ENCODE data around the gene SLC22A7.
A peak's percentile ranks its signal among the peaks of the same experiment; 100 is the strongest.

Gene SLC22A7

GRCh38 chr6:43264599-43265145 lies 33.4 kb upstream of the SLC22A7 start:
- DNase-seq (ENCODE audit: extremely low read depth in 1 of 2, low read depth in 1 of 2): no peak

GRCh38 chr6:43265564-43265963 lies 32.5 kb upstream of the SLC22A7 start:
- DNase-seq (ENCODE audit: extremely low read depth in 1 of 2, low read depth in 1 of 2): no peak

GRCh38 chr6:43267619-43268354 lies 30.3 kb upstream of the SLC22A7 start:
- no peak for DNase-seq (ENCODE audit: extremely low read depth in 1 of 2, low read depth in 1 of 2)

GRCh38 chr6:43268355-43268700 lies 29.7 kb upstream of the SLC22A7 start:
- no peak for DNase-seq (ENCODE audit: extremely low read depth in 1 of 2, low read depth in 1 of 2)

- DNase-seq (ENCODE audit: extremely low read depth in 1 of 2, low read depth in 1 of 2): no peak
Measured at GRCh38 chr6:43268782-43269272, 29.2 kb upstream of the SLC22A7 start.

- peak in 1 of 2 donors; percentile 22 for DNase-seq (ENCODE audit: extremely low read depth in 1 of 2, low read depth in 1 of 2)
Measured at GRCh38 chr6:43269273-43270007, 28.6 kb upstream of the SLC22A7 start.

- no peak for DNase-seq (ENCODE audit: extremely low read depth in 1 of 2, low read depth in 1 of 2)
Measured at GRCh38 chr6:43271103-43271815, 26.8 kb upstream of the SLC22A7 start.

- no peak for DNase-seq (ENCODE audit: extremely low read depth in 1 of 2, low read depth in 1 of 2)
Measured at GRCh38 chr6:43271944-43272343, 26.1 kb upstream of the SLC22A7 start.

- no peak for DNase-seq (ENCODE audit: extremely low read depth in 1 of 2, low read depth in 1 of 2)
Measured at GRCh38 chr6:43273707-43274106, 24.4 kb upstream of the SLC22A7 start.

- DNase-seq (ENCODE audit: extremely low read depth in 1 of 2, low read depth in 1 of 2): no peak
Measured at GRCh38 chr6:43274127-43274915, 23.7 kb upstream of the SLC22A7 start.

GRCh38 chr6:43274916-43275597 lies 23.0 kb upstream of the SLC22A7 start:
- no peak for DNase-seq (ENCODE audit: extremely low read depth in 1 of 2, low read depth in 1 of 2)

- DNase-seq (ENCODE audit: extremely low read depth in 1 of 2, low read depth in 1 of 2): no peak
Measured at GRCh38 chr6:43275801-43276576, 22.1 kb upstream of the SLC22A7 start.

- DNase-seq (ENCODE audit: extremely low read depth in 1 of 2, low read depth in 1 of 2): no peak
Measured at GRCh38 chr6:43276577-43277305, 21.3 kb upstream of the SLC22A7 start.

GRCh38 chr6:43277306-43277642 lies 20.8 kb upstream of the SLC22A7 start:
- no peak for DNase-seq (ENCODE audit: extremely low read depth in 1 of 2, low read depth in 1 of 2)

GRCh38 chr6:43277643-43278523 lies 20.2 kb upstream of the SLC22A7 start:
- DNase-seq (ENCODE audit: extremely low read depth in 1 of 2, low read depth in 1 of 2): no peak

GRCh38 chr6:43278524-43279078 lies 19.5 kb upstream of the SLC22A7 start:
- no peak for DNase-seq (ENCODE audit: extremely low read depth in 1 of 2, low read depth in 1 of 2)

- no peak for DNase-seq (ENCODE audit: extremely low read depth in 1 of 2, low read depth in 1 of 2)
Measured at GRCh38 chr6:43280234-43280633, 17.8 kb upstream of the SLC22A7 start.

Data from activated CD8-positive, alpha-beta memory T cell treated with anti-CD3 and anti-CD28 coated beads for 1 hour (primary cell).